ENCODE data around the gene SYDE2. TPM values are rescaled to one million over a fixed set of nuclear protein-coding genes. Genes with fewer than 3 reads are reported as not detected.

The SYDE2 gene
- total and polyA plus RNA-seq, 2 donors (not counting 1 experiment from before 2014, with no cell fraction given): 0.25 to 0.89 TPM

DNA sequence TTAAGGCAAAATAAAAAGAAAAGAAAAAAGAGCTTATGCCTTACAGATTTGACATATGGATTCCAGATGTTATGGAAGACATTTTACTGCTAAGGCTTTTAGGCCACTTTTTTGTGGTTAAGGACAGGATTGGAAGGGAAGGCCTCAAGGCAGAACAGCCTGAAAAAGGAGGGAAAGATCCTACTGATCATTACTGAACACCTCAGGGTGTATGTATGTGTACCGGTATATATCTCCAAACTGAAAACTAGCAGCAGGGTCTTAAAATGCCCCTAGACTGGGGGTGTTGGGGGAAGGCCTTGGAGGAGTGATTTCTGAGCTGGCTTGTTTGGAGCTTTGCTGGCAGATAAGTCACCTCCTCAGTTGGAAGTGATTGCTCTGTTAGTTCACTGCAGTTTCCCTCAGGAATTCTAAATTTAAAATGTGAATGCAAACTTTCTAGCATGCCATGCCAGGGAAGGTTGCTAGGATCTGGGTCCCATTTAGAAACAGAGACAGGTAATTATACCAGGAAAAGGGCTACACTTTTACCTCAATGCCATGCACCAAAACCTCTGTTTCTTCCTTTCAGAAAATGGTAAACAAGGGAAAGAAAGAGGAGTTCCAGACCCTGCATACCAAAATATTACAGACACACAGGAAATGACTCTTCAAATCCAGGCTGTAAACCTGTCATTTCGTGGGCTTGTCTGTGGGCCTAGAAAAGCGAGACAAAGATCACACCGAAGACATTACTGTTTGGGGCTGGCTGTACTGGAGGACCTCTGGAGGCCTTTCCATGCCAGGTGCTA, 43.6 kb upstream of the SYDE2 start:
- H3K27me3 Mint-ChIP-seq: no peaks in the 10 kb centered on the region
- ChIA-PET CTCF (interaction anchor here (1.3 to 2.5 kb wide), 2 partner anchors 10 to 12 kb away, joined by 3 to 11 read pairs; no protein-coding TSS in a partner anchor), POLR2A (no interaction called here)
- peaks cover 1% of the 10 kb centered on the region for H3K4me1 Mint-ChIP-seq
- H3K27ac ChIP-seq (ENCODE audit: low read length in 2 of 2): no peak overlapping the region
- no peaks in the 10 kb centered on the region for H3K4me1 ChIP-seq (ENCODE audit: control insufficient read depth in 2 of 2, insufficient read depth in 2 of 2, low read length in 2 of 2)
- no peak overlapping the region for H3K4me3 ChIP-seq (ENCODE audit: control extremely low read depth in 1 of 5, extremely low read depth in 1 of 5, insufficient read depth in 1 of 5, low read depth in 2 of 5, low read length in 4 of 5)
- H3K36me3 ChIP-seq (replicated peaks in 1 of 2; ENCODE audit: control extremely low read depth in 1 of 2, control insufficient read depth in 1 of 2, extremely low read depth in 1 of 2, insufficient read depth in 2 of 2, low read length in 1 of 2): no peaks in the 10 kb centered on the region
- H3K4me2 ChIP-seq (replicated peaks; ENCODE audit: low read depth, low read length, poor library complexity, severe bottlenecking): no peak overlapping the region
- no peaks in the 10 kb centered on the region for H3K79me2 ChIP-seq (ENCODE audit: control insufficient read depth, insufficient read depth, low read length)
- no peak overlapping the region for H3K4me3 Mint-ChIP-seq
- intact Hi-C loops (cut with micrococcal nuclease): no loop called here
- ATAC-seq (ENCODE audit: low read depth) (no peak), DNase-seq (no peak)
- 26% methylated on average over 3 of the region's 4 CpGs for WGBS (ENCODE audit: insufficient coverage)
- TF ChIP-seq EZH2 (IDR thresholded peaks at IDR 0.05; ENCODE audit: borderline replicate concordance, insufficient read depth, low read depth, low read length, poor library complexity, severe bottlenecking): no peak
- TF ChIP-seq, protein P1, sequence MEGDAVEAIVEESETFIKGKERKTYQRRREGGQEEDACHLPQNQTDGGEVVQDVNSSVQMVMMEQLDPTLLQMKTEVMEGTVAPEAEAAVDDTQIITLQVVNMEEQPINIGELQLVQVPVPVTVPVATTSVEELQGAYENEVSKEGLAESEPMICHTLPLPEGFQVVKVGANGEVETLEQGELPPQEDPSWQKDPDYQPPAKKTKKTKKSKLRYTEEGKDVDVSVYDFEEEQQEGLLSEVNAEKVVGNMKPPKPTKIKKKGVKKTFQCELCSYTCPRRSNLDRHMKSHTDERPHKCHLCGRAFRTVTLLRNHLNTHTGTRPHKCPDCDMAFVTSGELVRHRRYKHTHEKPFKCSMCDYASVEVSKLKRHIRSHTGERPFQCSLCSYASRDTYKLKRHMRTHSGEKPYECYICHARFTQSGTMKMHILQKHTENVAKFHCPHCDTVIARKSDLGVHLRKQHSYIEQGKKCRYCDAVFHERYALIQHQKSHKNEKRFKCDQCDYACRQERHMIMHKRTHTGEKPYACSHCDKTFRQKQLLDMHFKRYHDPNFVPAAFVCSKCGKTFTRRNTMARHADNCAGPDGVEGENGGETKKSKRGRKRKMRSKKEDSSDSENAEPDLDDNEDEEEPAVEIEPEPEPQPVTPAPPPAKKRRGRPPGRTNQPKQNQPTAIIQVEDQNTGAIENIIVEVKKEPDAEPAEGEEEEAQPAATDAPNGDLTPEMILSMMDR (IDR thresholded peaks at IDR 0.05): no peak
- H4K20me1 ChIP-seq (ENCODE audit: control insufficient read depth, insufficient read depth, low read length, poor library complexity, severe bottlenecking): no peaks in the 10 kb centered on the region
- no peaks in the 10 kb centered on the region for H3K27me3 ChIP-seq (replicated peaks in 1 of 4; ENCODE audit: control extremely low read depth in 1 of 4, control insufficient read depth in 3 of 4, insufficient read depth in 4 of 4, low read length in 3 of 4)
- H3K9ac ChIP-seq (ENCODE audit: low read length): no peak overlapping the region
- no peak overlapping the region for H2AFZ ChIP-seq (ENCODE audit: insufficient read depth, low read depth, low read length, poor library complexity, severe bottlenecking)
- H3K9me3 Mint-ChIP-seq (ENCODE audit: insufficient read depth): no peaks in the 10 kb centered on the region
- peaks cover 0 to 7% (median 0%) of the 10 kb centered on the region in 3 donors for H3K9me3 ChIP-seq (ENCODE audit: control extremely low read depth in 1 of 3, control insufficient read depth in 2 of 3, insufficient read depth in 1 of 3, low read length in 2 of 3)
- H3K27ac Mint-ChIP-seq: no peak overlapping the region

DNA sequence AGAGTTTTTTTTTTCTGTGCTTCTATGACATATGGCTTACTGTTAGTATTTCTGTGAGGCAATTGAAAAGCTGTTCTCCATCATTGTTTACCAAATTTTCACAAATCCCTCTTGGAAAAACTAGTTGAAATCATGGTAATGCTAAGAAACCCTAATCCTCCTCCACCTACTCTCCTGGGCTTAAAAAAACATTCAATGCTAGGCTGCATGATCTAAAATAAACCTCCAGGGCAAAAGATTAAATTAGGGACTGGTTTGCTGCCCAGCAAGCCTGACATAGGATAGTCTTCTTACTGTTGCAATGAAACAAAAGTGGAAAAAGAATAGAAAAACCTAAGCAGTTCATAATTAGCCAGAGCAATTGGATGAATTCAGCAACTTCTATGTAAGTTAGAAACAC, 42.6 kb upstream of the SYDE2 start:
- CTCF ChIA-PET: interaction anchor here (1.3 to 2.5 kb wide), 2 partner anchors 11 to 299 kb away, joined by 6 to 11 read pairs; no protein-coding TSS in a partner anchor
- ATAC-seq (ENCODE audit: low read depth) (no peak), DNase-seq (no peak)
- no peak for TF ChIP-seq EZH2 (IDR thresholded peaks at IDR 0.05; ENCODE audit: borderline replicate concordance, insufficient read depth, low read depth, low read length, poor library complexity, severe bottlenecking)
- TF ChIP-seq, protein P1 (IDR thresholded peaks at IDR 0.05): no peak
- H4K20me1 ChIP-seq (ENCODE audit: control insufficient read depth, insufficient read depth, low read length, poor library complexity, severe bottlenecking): no peaks in the 10 kb centered on the region
- intact Hi-C loops (cut with micrococcal nuclease): no loop called here
- H3K4me3 Mint-ChIP-seq: no peak overlapping the region
- H3K4me3 ChIP-seq (ENCODE audit: control extremely low read depth in 1 of 5, extremely low read depth in 1 of 5, insufficient read depth in 1 of 5, low read depth in 2 of 5, low read length in 4 of 5): no peak overlapping the region
- no peaks in the 10 kb centered on the region for H3K27me3 ChIP-seq (replicated peaks in 1 of 4; ENCODE audit: control extremely low read depth in 1 of 4, control insufficient read depth in 3 of 4, insufficient read depth in 4 of 4, low read length in 3 of 4)
- no peaks in the 10 kb centered on the region for H3K4me1 ChIP-seq (ENCODE audit: control insufficient read depth in 2 of 2, insufficient read depth in 2 of 2, low read length in 2 of 2)
- H3K27ac Mint-ChIP-seq: no peak overlapping the region
- H3K9me3 ChIP-seq (ENCODE audit: control extremely low read depth in 1 of 3, control insufficient read depth in 2 of 3, insufficient read depth in 1 of 3, low read length in 2 of 3): no peaks in the 10 kb centered on the region
- H3K4me1 Mint-ChIP-seq: peaks cover 1% of the 10 kb centered on the region
- peaks cover 5% of the 10 kb centered on the region for H3K27me3 Mint-ChIP-seq
- no peak overlapping the region for H3K4me2 ChIP-seq (replicated peaks; ENCODE audit: low read depth, low read length, poor library complexity, severe bottlenecking)
- H3K9ac ChIP-seq (ENCODE audit: low read length): no peak overlapping the region
- POLR2A ChIA-PET: no interaction called here
- no peaks in the 10 kb centered on the region for H3K36me3 ChIP-seq (replicated peaks in 1 of 2; ENCODE audit: control extremely low read depth in 1 of 2, control insufficient read depth in 1 of 2, extremely low read depth in 1 of 2, insufficient read depth in 2 of 2, low read length in 1 of 2)
- no peak overlapping the region for H2AFZ ChIP-seq (ENCODE audit: insufficient read depth, low read depth, low read length, poor library complexity, severe bottlenecking)
- H3K27ac ChIP-seq (ENCODE audit: low read length in 2 of 2): no peak overlapping the region
- no peaks in the 10 kb centered on the region for H3K9me3 Mint-ChIP-seq (ENCODE audit: insufficient read depth)
- H3K79me2 ChIP-seq (ENCODE audit: control insufficient read depth, insufficient read depth, low read length): no peaks in the 10 kb centered on the region

All from B cell (primary cell).